SKM-1 treated with dmso at 0.1 percent for 144 hours (cell line): ENCODE results near the gene HMGCL.
A peak's percentile ranks its signal among the peaks of the same experiment; 100 is the strongest.
"Not testable (repeated sequence)": the region's sequence is repeated elsewhere in the genome, so short reads cannot be mapped to it uniquely, and the experiment has no call there.

Experiments
- DNase-seq: peaks from one replicate; lab custom pipeline; 2025; ENCODE audit not compliant: unreplicated experiment; lab: John Stamatoyannopoulos, UW

HMGCL gene

DNA sequence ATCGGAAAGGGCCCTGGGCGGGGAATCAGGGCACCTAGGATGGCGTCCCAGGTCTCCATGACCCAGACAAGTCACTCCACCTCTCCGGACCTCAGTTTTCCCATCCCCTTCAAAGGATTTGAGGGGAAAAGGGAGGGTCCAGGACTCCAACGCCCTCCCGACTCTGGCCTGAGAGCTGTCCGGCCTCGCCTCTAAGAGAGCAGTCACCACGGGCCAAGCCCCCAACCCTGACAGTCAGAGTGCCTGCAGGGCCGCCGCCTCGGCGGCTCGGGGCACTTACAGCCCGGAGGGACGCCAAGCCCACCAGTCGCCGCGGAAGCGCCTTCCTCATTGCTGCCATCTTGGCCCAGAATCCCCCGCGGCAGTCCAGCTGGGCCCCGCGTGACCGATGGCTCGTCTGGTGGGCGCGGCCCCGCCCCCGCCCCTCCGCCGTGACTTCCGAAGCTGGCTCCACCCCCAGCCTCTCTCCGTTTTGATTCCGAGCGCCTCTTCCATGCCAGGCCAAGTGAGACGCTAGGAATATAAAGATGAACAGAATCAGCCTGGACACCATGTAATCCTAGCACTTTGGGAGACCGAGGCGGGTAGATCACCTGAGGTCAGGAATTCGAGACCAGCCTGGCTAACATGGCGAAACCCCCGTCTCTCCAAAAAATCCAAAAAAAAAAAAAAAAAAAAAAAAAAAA is at the start of gene HMGCL:
TSS of gene HMGCL (minus strand) at position 354 of the 686 bp plus-strand sequence. CDS start at position 340, 14 bp downstream.
- peak; percentile 78 for DNase-seq

DNA sequence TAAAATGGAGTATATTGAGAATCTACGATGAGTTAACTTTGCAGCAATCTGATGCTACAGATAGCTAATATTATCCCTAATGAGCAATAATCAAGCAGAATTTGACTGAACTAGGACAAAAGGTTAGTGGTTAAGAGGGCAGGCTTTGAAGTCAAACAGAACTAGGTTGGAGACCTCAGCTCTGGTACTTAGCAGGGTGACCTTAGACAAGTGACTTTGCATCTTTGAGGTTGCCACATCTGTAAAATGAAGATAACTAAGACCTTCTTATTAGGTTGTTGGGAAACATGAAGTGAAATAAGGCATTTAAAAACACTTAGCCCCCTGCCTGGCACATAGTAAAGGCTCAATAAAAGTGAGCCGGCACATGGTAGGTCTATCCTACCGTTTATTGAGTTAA is 47.2 kb upstream of the HMGCL start:
- DNase-seq = no peak

DNA sequence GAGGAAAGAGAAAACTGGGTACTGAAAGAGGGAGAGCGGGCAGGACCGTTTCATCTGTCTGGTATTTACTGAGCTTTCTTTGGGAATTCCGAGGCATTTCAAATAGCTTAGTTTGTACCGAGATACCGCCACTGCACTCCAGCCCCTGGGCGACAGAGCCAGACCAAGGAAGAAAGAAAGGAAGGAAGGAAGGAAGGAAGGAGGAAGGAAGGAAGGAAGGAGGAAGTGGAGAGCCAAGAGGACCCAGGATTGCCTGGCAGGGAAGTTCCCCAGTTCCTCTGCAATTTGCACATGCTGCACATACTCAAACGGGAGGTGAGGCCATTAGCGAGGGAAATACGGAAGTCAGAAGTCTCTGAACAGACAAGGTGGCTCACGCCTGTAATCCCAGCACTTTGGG is 43.8 kb upstream of the HMGCL start:
- DNase-seq = no peak

DNA sequence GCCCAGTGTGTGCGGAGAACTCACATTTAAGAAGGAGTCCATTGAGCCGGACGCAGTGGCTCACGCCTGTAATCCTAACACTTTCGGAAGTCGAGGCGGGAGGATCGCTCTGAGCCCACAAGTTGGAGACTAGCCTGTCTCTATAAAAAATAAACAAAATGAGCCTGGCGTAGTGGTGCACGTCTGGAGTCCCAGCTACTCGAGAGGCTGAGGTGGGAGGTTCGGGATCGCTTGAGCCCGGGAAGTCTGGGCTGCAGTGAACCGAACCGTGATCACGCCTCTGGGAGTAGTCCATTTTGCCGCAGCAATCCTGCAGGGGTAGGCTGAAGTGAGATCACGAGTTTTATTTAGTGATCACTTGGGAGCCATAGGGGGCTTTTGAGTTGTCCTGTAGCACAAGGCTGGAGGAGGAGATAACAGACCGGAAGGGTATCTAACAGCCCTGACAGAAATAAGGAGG is 43.4 kb upstream of the HMGCL start:
- DNase-seq = no peak

DNA sequence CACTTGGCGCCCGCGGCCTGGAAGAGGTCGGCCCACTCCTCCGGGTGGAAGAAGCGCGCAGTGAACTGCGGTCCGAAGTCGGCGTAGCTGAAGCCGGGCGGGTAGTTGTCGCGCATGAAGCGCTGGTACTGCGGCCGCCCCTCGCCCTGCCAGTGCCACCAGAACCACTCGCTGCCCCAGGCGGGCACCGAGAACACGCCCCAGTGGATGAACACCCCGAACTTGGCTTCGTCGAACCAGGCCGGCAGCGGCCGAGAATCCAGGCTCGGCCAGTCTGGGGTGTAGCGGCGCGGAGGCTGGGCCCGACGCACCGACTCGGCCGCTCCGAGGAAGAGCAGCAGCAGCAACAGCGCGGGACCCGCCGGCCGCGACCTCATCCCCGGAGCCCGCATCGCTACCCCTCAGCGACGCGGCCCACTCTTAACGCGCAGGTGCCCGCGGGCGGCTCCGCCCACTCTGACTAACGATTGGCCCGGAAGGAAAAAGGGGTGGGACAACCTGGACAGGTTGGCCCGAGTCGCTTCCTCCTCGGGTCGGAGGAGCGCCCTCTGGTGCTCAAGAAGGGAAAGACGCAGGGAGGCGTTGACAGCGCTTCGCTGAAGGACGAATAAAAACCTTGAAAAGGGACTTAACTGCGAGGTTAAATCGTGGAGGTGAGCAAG is 42.8 kb upstream of the HMGCL start, which contains the start of gene FUCA1:
TSS of gene FUCA1 (minus strand) at position 396 of the 662 bp plus-strand sequence. CDS start at position 392, 4 bp downstream.
- peak; percentile 96 for DNase-seq

DNA sequence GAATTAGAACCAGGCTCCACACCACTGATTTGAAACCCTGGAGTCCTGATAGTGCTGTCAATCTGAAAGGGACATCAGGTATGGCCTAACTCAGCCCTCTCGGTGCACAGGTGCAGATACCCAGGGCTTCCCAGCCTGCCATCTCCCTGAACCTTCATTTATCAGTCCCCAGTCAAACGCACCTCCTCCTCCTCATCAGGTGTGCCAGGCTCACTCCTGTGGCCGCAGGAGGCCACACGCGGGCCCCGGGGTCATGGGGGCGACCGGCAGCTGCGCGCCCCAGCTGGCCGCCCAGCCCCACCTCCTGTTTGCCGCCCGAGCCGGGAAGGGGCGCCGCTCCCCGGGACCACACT is 42.3 kb upstream of the HMGCL start:
- no peak for DNase-seq

DNA sequence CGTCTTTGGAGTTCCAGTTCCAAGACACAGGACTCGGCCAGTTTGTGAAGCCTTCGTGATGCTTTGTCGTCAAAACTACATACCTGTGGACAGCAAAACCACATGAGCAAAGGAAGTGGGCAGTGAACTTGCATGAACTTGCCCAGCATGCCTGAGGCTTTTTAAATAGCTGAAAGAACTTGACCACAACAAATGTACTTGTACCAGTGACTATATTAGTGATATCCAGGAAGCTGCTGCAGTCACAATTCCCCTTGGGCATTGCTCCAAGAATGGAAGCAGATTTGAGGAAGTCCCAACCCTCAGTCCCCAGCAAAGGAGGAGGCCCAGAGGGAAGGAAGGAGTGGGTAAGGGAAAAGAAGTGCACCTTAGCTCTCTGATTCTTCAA is 40.3 kb upstream of the HMGCL start:
- peak; percentile 90 for DNase-seq

DNA sequence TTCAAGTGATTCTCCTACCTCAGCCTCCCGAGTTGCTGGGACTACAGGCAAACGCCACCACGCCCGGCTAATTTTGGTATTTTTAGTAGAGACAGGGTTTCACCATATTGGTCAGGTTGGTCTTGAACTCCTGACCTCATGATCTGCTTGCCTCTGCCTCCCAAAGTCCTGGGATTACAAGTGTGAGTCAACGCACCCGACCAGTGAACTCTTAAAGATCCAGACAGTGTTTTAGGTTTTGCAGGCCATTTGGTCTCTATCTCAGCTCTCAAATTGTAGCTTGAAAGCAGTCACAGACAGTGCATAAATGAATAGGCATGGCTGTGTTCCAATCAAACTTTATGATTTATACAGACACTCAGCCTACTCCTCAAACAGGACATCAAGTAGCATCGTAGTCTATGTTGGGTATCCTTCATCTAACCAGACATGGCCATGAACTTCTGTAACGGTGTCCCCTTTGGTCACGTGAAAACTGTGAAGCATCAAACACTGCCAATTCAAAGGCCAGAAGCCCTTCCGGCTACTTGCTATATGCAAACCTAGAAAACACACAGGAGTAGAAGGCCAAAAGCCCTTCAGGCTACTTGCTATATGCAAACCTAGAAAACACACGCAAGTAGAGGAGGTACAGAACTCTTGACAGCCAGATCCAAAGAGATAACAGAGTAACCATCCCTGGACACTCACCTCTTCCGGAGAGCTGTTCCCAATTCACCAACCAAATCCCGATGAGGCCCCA is 39.7 kb upstream of the HMGCL start:
- no peak for DNase-seq

DNA sequence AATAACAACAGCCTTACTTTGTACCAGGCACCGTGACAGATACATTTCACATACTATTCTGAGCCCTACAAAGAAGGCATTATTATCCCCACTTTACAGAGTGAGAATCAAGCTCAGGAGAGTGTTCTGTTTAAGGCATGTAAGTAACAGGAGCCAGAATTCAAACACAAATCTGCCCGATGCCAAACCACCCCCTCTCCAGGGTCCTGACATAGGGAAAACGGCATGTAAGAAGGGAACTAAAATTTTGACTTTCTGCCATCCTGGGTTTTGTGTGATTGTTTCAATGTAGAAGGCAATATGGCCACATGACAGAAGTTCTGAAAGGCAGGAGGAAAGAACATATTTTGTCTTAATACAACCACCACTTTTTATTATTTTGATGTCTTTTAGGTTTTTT is 37.4 kb upstream of the HMGCL start:
- no peak for DNase-seq

DNA sequence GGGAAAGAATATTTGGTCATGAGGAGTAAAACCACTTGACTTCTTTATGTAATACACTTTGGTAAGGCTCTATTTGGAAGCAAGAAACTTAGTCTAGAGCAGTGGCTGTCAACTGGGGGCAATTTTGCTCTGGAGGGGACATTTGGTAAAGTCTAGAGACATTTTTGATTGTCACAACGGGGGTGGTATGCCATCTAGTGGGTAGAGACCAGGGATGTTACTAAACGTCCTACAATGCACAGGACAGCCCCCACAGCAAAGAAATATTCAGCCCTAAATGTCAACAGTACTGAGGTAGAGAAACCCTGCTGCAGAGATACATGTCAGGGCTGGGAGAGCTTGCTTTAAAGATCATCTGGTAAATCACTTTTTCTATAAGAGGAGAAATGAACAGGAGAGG is 29.3 kb upstream of the HMGCL start:
- no peak for DNase-seq

DNA sequence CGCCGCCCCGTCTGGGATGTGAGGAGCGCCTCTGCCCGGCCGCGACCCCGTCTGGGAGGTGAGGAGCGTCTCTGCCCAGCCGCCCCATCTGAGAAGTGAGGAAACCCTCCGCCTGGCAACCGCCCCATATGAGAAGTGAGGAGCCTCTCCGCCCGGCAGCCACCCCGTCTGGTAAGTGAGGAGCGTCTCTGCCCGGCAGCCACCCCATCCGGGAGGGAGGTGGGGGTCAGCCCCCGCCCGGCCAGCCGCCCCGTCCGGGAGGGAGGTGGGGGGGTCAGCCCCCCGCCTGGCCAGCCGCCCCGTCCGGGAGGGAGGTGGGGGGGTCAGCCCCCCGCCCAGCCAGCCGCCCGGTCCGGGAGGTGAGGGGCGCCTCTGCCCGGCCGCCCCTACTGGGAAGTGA is 27.9 kb upstream of the HMGCL start:
- not testable (repeated sequence) for DNase-seq

DNA sequence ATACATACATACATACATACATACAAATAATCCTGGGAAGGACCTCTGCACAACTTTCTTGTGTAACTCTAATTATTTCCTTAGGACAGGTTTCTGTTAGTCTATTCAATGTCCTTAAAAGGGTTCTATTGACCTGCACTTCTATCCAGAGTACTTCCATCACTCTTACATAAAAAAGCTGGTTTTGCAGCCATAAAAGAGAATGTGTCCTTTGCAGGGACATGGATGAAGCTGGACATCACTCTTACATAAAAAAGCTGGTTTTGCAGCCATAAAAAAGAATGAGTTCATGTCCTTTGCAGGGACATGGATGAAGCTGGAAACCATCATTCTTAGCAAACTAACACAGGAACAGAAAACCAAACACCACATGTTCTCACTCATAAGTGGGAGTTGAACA is 26.2 kb upstream of the HMGCL start:
- not testable (repeated sequence) for DNase-seq

DNA sequence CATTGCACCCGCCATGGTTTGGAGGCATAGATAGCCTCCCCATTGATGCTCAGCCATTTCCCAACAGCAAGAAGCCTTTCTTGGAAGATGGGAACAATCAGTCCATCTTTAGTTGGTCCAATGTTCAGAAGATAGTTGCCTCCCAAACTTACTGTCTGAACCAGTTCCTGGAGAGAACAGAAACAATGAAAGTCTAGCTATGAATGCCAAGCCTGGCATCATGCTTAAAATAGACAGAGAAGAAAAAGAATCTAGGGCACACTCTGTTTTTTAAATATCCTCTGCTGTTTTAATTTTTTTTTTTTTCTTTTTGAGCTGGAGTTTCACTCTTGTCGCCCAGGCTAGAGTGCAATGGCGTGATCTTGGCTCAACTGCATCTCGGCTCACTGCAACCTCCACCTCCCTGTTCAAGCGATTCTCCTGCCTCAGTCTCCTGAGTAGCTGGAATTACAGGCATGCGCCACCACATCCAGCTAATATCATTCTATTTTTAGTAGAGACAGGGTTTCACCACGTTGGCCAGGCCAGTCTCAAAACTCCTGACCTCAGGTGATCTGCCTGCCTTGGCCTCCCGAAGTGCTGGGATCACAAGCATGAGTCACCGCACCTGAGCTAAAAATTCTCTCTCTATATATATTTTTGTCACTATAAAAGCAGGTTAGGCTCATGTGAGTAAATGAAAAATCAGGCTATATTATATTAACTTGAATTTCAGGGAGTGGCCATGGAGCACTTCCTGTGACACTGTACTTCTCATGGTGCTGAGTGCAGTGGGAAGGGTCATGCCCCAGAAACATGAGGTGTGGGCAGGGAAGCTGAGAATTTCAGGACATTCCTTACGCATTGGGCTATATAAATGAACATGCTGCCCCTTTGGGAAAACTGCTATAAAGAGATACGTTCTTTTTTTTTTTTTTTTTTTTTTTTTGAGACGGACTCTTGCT is 23.7 kb upstream of the HMGCL start:
- no peak for DNase-seq

DNA sequence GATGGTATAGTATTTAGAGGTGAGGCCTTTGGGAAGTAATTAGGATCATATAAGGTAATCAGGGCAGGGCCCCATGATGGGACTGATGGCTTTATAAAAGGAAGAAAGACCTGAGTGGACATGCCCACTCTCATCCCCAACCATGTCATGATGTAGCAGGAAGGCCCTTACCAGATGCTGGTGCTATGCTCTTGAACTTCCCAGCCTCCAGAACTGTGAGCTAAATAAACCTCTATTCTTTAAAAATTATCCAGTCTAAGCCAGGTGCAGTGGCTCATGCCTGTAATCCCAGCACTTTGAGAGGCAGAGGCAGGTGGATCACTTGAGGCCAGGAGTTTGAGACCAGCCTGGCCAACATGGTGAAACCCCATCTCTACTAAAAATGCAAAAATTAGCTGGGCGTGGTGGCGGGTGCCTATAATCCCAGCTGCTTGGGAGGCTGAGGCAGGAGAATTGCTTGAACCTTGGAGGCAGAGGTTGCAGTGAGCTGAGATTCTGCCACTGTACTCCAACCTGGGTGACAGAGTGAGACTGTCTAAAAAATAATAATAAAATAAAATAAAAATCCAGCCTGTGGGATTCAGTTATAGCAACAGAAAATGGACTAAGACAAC is 22.4 kb upstream of the HMGCL start:
- DNase-seq = not testable (repeated sequence)

DNA sequence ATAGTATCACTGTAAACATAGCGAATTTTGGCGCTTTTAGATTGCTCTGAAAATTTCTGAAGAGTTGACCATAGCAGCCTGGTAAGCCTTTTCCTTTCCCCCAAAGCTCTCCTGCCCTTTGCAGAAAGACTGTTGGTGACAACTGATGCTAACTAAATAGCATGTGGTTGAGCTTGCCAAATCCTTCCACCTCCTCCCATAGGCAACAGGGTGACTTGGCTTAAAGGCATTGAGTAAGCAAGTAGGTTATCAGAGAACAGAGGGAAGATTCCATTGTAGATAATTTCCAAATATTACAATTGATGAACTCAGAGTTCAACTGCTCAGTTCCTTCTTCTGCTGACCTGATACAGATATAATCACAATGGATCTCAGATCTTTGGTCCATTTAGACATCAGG is 19.9 kb upstream of the HMGCL start:
- DNase-seq = no peak

DNA sequence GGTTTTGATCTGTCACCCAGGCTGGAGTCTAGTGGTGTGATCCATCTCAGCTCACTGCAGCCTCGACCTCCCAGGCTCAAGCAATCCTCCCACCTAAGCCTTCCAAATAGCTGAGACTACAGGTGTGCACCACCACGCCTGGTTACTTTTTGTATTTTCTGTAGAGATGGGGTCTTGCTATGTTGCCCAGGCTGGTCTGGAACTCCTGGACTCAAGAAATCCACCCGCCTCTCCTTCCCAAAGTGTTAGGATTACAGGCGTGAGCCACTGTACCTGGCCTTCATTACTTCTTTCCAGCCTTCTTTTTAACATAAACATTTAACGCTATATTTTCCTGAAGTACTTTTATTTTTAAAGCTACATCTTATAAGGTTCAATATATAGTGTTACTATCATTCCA is 18.4 kb upstream of the HMGCL start:
- no peak for DNase-seq

DNA sequence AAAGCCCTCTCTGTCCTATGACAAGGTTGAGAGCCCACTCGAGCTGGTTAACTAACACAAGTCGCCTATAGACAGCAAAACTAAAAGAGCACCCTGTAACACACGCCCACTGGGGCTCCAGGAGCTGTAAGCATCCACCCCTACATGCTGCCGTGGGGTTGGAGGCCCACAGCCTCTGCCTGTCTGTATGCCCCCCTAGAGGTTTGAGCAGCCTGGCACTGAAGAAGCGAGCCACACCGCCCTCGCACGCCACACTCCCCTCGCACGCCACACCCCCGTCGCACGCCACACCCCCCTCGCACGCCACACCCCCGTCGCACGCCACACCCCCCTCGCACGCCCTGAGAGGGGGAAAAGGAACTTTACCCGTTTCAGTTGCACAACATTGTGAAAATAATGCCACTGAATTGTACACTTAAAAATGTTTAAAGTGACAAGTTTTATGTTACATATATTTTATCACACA is 13.2 kb upstream of the HMGCL start:
- peak; percentile 45 for DNase-seq

DNA sequence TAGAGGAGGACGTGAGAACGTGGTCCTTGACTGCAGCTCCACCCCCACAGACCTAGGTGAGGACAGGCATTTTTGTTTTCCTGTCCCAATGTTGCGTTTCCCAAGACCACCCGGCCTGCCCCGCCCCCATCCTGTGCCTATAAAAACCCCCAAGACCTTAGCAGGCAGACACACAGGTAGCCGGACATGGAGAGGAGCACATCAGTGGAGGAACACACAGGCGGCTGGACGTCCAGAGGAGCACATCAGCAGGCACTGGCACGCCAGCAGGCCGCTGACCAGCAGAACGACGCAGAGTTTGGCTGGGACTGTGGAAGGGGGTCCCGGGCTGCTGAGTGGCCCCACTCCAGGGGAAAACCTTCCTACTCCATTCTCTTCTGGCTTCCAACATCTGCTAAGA is 12.7 kb upstream of the HMGCL start:
- DNase-seq = no peak

DNA sequence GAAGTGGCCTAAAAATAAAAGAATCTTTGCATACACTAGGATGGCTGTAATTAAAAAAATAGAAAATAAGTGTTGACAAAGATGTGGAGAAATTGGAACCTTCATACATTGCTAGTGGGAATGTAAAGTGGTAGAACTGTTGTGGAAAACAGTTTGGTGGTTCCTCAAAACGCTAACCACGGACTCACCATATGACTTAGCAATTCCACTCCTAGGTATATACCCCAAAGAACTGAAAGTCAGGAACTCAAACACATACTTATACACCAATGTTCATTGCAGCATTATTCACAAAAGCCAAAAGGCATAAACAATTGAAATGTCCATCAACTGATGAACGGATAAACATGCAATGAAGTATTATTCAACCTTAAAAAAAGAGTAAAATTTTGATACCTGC is 10.8 kb upstream of the HMGCL start:
- DNase-seq = peak; percentile 19

DNA sequence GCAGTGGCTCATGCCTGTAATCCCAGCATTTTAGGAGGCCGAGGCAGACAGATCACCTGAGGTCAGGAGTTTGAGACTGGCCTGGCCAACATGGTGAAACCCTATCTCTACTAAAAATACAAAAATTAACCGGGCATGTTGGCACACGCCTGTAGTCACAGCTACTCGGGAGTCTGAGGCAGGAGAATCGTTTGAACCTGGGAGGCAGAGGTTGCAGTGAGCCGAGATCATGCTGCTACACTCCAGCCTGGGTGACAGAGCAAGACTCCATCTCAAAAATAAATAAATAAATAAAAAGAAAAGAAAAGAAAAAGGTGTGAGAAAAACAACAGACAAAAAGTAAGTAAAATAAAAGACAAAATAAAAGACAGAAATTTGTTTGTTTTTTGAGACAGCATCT is 8.9 kb upstream of the HMGCL start:
- not testable (repeated sequence) for DNase-seq
